NCI-H128 (cell line): Measurements from ENCODE around the gene ELOA2.
"Not testable (repeated sequence)": the region's sequence is repeated elsewhere in the genome, so short reads cannot be mapped to it uniquely, and the experiment has no call there.

ENCODE experiments used
- DNase-seq: peaks from one replicate; lab custom pipeline; 2025; ENCODE audit not compliant: unreplicated experiment; lab: John Stamatoyannopoulos, UW

Gene ELOA2

GRCh38 chr18:47023769-47024465 lies 11.5 kb downstream of the ELOA2 start:
- DNase-seq = not testable (repeated sequence)

- not testable (repeated sequence) for DNase-seq
Observed at GRCh38 chr18:47022821-47023220, 12.6 kb downstream of the ELOA2 start.

GRCh38 chr18:47020757-47021156 lies 14.7 kb downstream of the ELOA2 start:
- not testable (repeated sequence) for DNase-seq

GRCh38 chr18:47019870-47020269 lies 15.6 kb downstream of the ELOA2 start:
- DNase-seq = not testable (repeated sequence)
